IMR-90 (cell line): ENCODE measurements around the gene MAPKAP1. TPM values are rescaled to one million over a fixed set of nuclear protein-coding genes. Genes with fewer than 3 reads are reported as not detected.

Experiments
- ATAC-seq: fragments of 200-7000 bp; cut with Tn5 transposase; 2 replicates; pipeline ENCODE4 v1.9.1; 2020; ENCODE audit warnings: low read depth, mild to moderate bottlenecking, moderate library complexity
- BruUV-seq: library from RNA; stranded (reverse); fragments of 400-500 nt; replicated peaks from 2 replicates; lab custom pipeline; 2021; lab: Mats Ljungman, UMichigan
- CTCF ChIA-PET: fragments of 300-600 bp; formaldehyde crosslinking; extraction: SDS; loops from one replicate; lab custom pipeline; 2021; ENCODE audit warnings: antibody characterized with exemption; lab: Yijun Ruan, JAX
- POLR2A ChIA-PET: fragments of 300-600 bp; sonication (Branson Sonifier 250); formaldehyde crosslinking; loops from one replicate; lab custom pipeline; 2022; ENCODE audit warnings: antibody characterized with exemption; ENCODE audit not compliant: unreplicated experiment; lab: Charles Lee
- DNase-seq: peaks from one replicate; pipeline ENCODE4 v3.0.0; 2013
- H2AFZ ChIP-seq: replicated peaks from 2 replicates; pipeline ENCODE3; 2013; ENCODE audit warnings: low read length, mild to moderate bottlenecking; ENCODE audit not compliant: poor library complexity
- H2AK5ac ChIP-seq: 2 replicates; pipeline ENCODE4 v1.6.1; 2013; ENCODE audit warnings: low read depth, low read length, inconsistent platforms
- H2AK9ac ChIP-seq: replicated peaks from 2 replicates; pipeline ENCODE3; 2013; ENCODE audit warnings: mild to moderate bottlenecking, low read depth, low read length, moderate library complexity; ENCODE audit not compliant: poor library complexity
- H2BK120ac ChIP-seq: 2 replicates; pipeline ENCODE4 v1.6.1; 2013; ENCODE audit warnings: low read depth, low read length, inconsistent platforms
- H2BK15ac ChIP-seq: 3 replicates; pipeline ENCODE4 v1.6.1; 2013; ENCODE audit warnings: low read depth, low read length, inconsistent platforms
- H2BK20ac ChIP-seq: 2 replicates; pipeline ENCODE4 v1.6.1; 2013; ENCODE audit warnings: low read depth, mild to moderate bottlenecking, inconsistent platforms, low read length, moderate library complexity
- H2BK5ac ChIP-seq: 2 replicates; pipeline ENCODE4 v1.6.1; 2013; ENCODE audit warnings: mild to moderate bottlenecking, low read depth, low read length, inconsistent platforms; ENCODE audit not compliant: poor library complexity, severe bottlenecking
- H3K14ac ChIP-seq: replicated peaks from 2 replicates; pipeline ENCODE4 v1.6.1; 2013; ENCODE audit warnings: low read depth, low read length, inconsistent platforms
- H3K18ac ChIP-seq: 2 replicates; pipeline ENCODE4 v1.6.1; 2013; ENCODE audit warnings: low read depth, low read length, control low read depth
- H3K23ac ChIP-seq: 2 replicates; pipeline ENCODE4 v1.6.1; 2013; ENCODE audit warnings: low read depth, low read length, inconsistent platforms
- H3K27ac ChIP-seq: 2 replicates; pipeline ENCODE4 v1.5.1; 2013; ENCODE audit warnings: mild to moderate bottlenecking, control low read depth, low read length; ENCODE audit not compliant: insufficient read depth
- H3K27me3 ChIP-seq: 2 replicates; pipeline ENCODE4 v1.6.1; 2013; ENCODE audit warnings: low read length; ENCODE audit not compliant: control insufficient read depth, insufficient read depth
- H3K36me3 ChIP-seq: 2 replicates; pipeline ENCODE4 v1.6.1; 2013; ENCODE audit warnings: low read length, mixed read lengths; ENCODE audit not compliant: control insufficient read depth, insufficient read depth
- H3K4ac ChIP-seq: 2 replicates; pipeline ENCODE4 v1.6.1; 2013; ENCODE audit warnings: low read depth, low read length, inconsistent platforms
- H3K4me1 ChIP-seq: 2 replicates; pipeline ENCODE4 v1.6.1; 2013; ENCODE audit warnings: low read length, mixed read lengths; ENCODE audit not compliant: control insufficient read depth, insufficient read depth
- H3K4me2 ChIP-seq: 2 replicates; pipeline ENCODE4 v1.6.1; 2013; ENCODE audit warnings: low read depth, mild to moderate bottlenecking, control low read depth, low read length, moderate library complexity
- H3K4me3 ChIP-seq: 2 replicates; pipeline ENCODE4 v1.5.1; 2013; ENCODE audit warnings: low read depth, mild to moderate bottlenecking, control low read depth, low read length, moderate library complexity; ENCODE audit not compliant: insufficient read depth
- H3K56ac ChIP-seq: 2 replicates; pipeline ENCODE4 v1.6.1; 2013; ENCODE audit warnings: low read length, inconsistent platforms; ENCODE audit not compliant: insufficient read depth; ENCODE audit errors: extremely low read depth
- H3K79me1 ChIP-seq, 2 experiments: 2 replicates each; pipeline ENCODE4 v1.6.1; 2013; ENCODE audit warnings: low read length in 2 of 2, inconsistent platforms in 1 of 2, low read depth in 1 of 2
- H3K9ac ChIP-seq: 2 replicates; pipeline ENCODE4 v1.6.1; 2013; ENCODE audit warnings: low read depth, low read length, control low read depth
- H3K9me1 ChIP-seq: 2 replicates; pipeline ENCODE4 v1.6.1; 2013; ENCODE audit warnings: low read length, inconsistent platforms; ENCODE audit not compliant: insufficient read depth
- H3K9me3 ChIP-seq: 2 replicates; pipeline ENCODE4 v1.6.1; 2013; ENCODE audit warnings: low read length; ENCODE audit not compliant: control insufficient read depth, insufficient read depth
- H4K20me1 ChIP-seq: 2 replicates; pipeline ENCODE4 v1.6.1; 2013; ENCODE audit warnings: low read length, inconsistent platforms; ENCODE audit not compliant: insufficient read depth
- H4K5ac ChIP-seq: 2 replicates; pipeline ENCODE4 v1.6.1; 2013; ENCODE audit warnings: mild to moderate bottlenecking, low read depth, low read length, control low read depth
- H4K8ac ChIP-seq, 2 experiments: 2 replicates each; pipeline ENCODE4 v1.6.1; 2013; ENCODE audit warnings: low read depth in 2 of 2, low read length in 2 of 2, control low read depth in 1 of 2, inconsistent platforms in 1 of 2
- H4K91ac ChIP-seq: 2 replicates; pipeline ENCODE4 v1.6.1; 2013; ENCODE audit warnings: low read depth, low read length, inconsistent platforms; ENCODE audit not compliant: insufficient read depth
- BHLHE40 ChIP-seq: fragments of 150-350 bp; IDR thresholded peaks from 2 replicates; pipeline ENCODE4 v1.6.1; 2016; ENCODE audit warnings: mild to moderate bottlenecking, low read depth, low read length
- CEBPB ChIP-seq: IDR thresholded peaks from 2 replicates; pipeline ENCODE4 v1.6.1; 2012; ENCODE audit warnings: low read depth, low read length, improper control_type of control experiment
- CHD1 ChIP-seq: IDR thresholded peaks from 2 replicates; pipeline ENCODE4 v1.6.1; 2012; ENCODE audit warnings: low read depth, low read length, improper control_type of control experiment
- FOS ChIP-seq: fragments of 150-350 bp; IDR thresholded peaks from 2 replicates; pipeline ENCODE4 v1.6.1; 2016; ENCODE audit warnings: low read depth, low read length
- MAFK ChIP-seq: IDR thresholded peaks from 2 replicates; pipeline ENCODE4 v1.6.1; 2012; ENCODE audit warnings: low read depth, low read length, improper control_type of control experiment
- MAZ ChIP-seq: IDR thresholded peaks from 2 replicates; pipeline ENCODE4 v1.6.1; 2012; ENCODE audit warnings: low read depth, mild to moderate bottlenecking, low read length, improper control_type of control experiment, moderate library complexity, borderline replicate concordance
- MXI1 ChIP-seq: IDR thresholded peaks from 2 replicates; pipeline ENCODE4 v1.6.1; 2012; ENCODE audit warnings: low read depth, mild to moderate bottlenecking, low read length, moderate library complexity, borderline replicate concordance
- NFE2L2 ChIP-seq: fragments of 150-350 bp; IDR thresholded peaks from 2 replicates; pipeline ENCODE4 v1.6.1; 2016; ENCODE audit warnings: low read depth, mild to moderate bottlenecking, low read length
- POLR2A ChIP-seq: IDR thresholded peaks from 2 replicates; pipeline ENCODE4 v1.6.1; 2012; ENCODE audit warnings: mild to moderate bottlenecking, low read depth, low read length
- RAD21 ChIP-seq: IDR thresholded peaks from 2 replicates; pipeline ENCODE4 v1.6.1; 2012; ENCODE audit warnings: low read length, improper control_type of control experiment
- RCOR1 ChIP-seq: IDR thresholded peaks from 2 replicates; pipeline ENCODE4 v1.6.1; 2012; ENCODE audit warnings: mild to moderate bottlenecking, low read length, improper control_type of control experiment; ENCODE audit not compliant: insufficient replicate concordance
- RFX5 ChIP-seq: IDR thresholded peaks from 2 replicates; pipeline ENCODE4 v1.8.0; 2012; ENCODE audit warnings: low read depth, mild to moderate bottlenecking, low read length, moderate library complexity
- SMC3 ChIP-seq: fragments of 150-350 bp; IDR thresholded peaks from 2 replicates; pipeline ENCODE4 v1.6.1; 2016; ENCODE audit warnings: low read depth, mild to moderate bottlenecking, antibody characterized with exemption, low read length, moderate library complexity
- WGBS, 2 experiments: methylation state at CpG; one replicate each; pipeline versions ENCODE4 v1.1.5 to v1.1.7; 2013; ENCODE audit warnings: missing lambda C conversion rate in 2 of 2; ENCODE audit not compliant: insufficient read length in 1 of 2; ENCODE audit errors: extremely low coverage in 2 of 2; 5-methylcytosine and 5-hydroxymethylcytosine counted together
- dilution Hi-C: fragments of 300-500 bp; cut with HindIII; formaldehyde crosslinking; loops from one replicate; pipeline ENCODE4 v1.14.3; 2018; ENCODE audit warnings: low sequenced_read_pairs; ENCODE audit not compliant: unreplicated experiment
- in situ Hi-C: fragments of 300-500 bp; cut with MboI; formaldehyde crosslinking; loops from 3 replicates; pipeline ENCODE4 v1.14.3; 2019; ENCODE audit warnings: low sequenced_read_pairs, inconsistent platforms, mixed read lengths
- intact Hi-C: fragments of 100-400 bp; cut with micrococcal nuclease; formaldehyde crosslinking; loops from 2 replicates; pipeline ENCODE4 v1.10.0; 2022
- polyA plus RNA-seq, 3 experiments: library from polyadenylated mRNA; depleted of rRNA; stranded (reverse); fragments of >200 nt; gene quantifications; 2 replicates each; pipeline ENCODE4 v1.2.3, GENCODE V29; 2012; ENCODE audit warnings: low replicate concordance in 1 of 3
- total RNA-seq: library from RNA; depleted of rRNA; stranded (reverse); fragments of >200 nt; gene quantifications from 2 replicates; pipeline ENCODE4 v1.2.3, GENCODE V29; 2012
- TF ChIP-seq, protein P1 (sequence below): conservative IDR thresholded peaks from 2 replicates; pipeline ENCODE4 v1.5.1; 2012; ENCODE audit warnings: mild to moderate bottlenecking, low read depth, low read length, improper control_type of control experiment
- TF ChIP-seq, protein P2 (sequence below): fragments of 150-350 bp; IDR thresholded peaks from 2 replicates; pipeline ENCODE4 v1.6.1; 2016; ENCODE audit warnings: low read depth, mild to moderate bottlenecking, low read length, moderate library complexity, borderline replicate concordance
- TF ChIP-seq, protein P3 (sequence below): fragments of 150-350 bp; IDR thresholded peaks from 2 replicates; pipeline ENCODE4 v1.6.1; 2017; ENCODE audit warnings: mild to moderate bottlenecking, antibody characterized with exemption, low read length, low read depth

MAPKAP1 gene
- total and polyA plus RNA-seq, 2 of the 4 experiments (the other 2 are of a cell fraction) = 87.2 to 158 TPM

DNA sequence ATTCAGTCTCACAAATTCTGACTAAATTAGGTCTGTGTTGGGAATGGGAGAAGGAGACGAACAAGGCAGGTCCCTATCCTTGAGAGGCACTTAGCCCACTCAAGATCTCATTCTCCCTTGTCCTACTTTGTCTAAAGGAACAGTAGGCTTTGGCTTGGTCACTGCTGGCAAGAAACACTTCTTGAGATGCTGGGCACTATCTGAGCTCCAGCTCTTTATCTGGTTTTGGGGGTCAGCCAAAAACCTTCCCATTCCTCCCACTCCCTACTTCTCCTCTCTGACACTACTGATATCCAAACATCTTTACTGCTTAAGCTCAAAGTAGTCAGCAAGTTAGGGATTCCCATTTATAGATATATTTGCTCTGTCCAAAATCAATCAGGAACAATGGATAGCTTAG, 155.2 kb downstream of the MAPKAP1 start:
- no peak overlapping the region for H3K14ac ChIP-seq
- no peak overlapping the region for H3K27ac ChIP-seq
- H4K5ac ChIP-seq = no peak overlapping the region
- H2AFZ ChIP-seq = no peak overlapping the region
- no peak overlapping the region for H3K23ac ChIP-seq
- DNase-seq (no peak), ATAC-seq (no peak)
- H3K4me3 ChIP-seq = no peak overlapping the region
- H3K36me3 ChIP-seq = 0 out of 2 replicates have a peak, but pooled peaks cover 1% of the 10 kb centered on the region
- H2AK5ac ChIP-seq = no peak overlapping the region
- dilution Hi-C loops = no loop called here
- no peak overlapping the region for H3K9ac ChIP-seq
- no peak overlapping the region for H2BK5ac ChIP-seq
- peaks cover 8% of the 10 kb centered on the region for H3K9me1 ChIP-seq
- H2BK15ac ChIP-seq = no peak overlapping the region
- no peak overlapping the region for H4K8ac ChIP-seq
- H3K4ac ChIP-seq = no peak overlapping the region
- no TSS peak for BruUV-seq
- ChIA-PET POLR2A (no interaction called here), CTCF (interaction anchor here (0.6 kb wide), 1 partner anchor 527 kb away, joined by 3 read pairs; no protein-coding TSS in a partner anchor)
- H3K56ac ChIP-seq = no peak overlapping the region
- no peak overlapping the region for H3K4me2 ChIP-seq
- peaks cover 20 to 48% of the 10 kb centered on the region in 2 experiments for H3K79me1 ChIP-seq
- H2BK120ac ChIP-seq = no peak overlapping the region
- peaks cover 8% of the 10 kb centered on the region for H3K4me1 ChIP-seq
- no peak overlapping the region for H4K91ac ChIP-seq
- H2AK9ac ChIP-seq = no peak overlapping the region
- intact Hi-C loops = no loop called here
- WGBS, 2 experiments = no CpG with 5 or more reads among the region's 1 CpG
- TF ChIP-seq RFX5 (no peak), CHD1 (no peak), POLR2A (no peak), MAZ (no peak), MXI1 (no peak), RCOR1 (no peak), NFE2L2 (no peak), MAFK (no peak), BHLHE40 (no peak), SMC3 (no peak), FOS (no peak), CEBPB (no peak), RAD21 (no peak)
- TF ChIP-seq, protein P1, sequence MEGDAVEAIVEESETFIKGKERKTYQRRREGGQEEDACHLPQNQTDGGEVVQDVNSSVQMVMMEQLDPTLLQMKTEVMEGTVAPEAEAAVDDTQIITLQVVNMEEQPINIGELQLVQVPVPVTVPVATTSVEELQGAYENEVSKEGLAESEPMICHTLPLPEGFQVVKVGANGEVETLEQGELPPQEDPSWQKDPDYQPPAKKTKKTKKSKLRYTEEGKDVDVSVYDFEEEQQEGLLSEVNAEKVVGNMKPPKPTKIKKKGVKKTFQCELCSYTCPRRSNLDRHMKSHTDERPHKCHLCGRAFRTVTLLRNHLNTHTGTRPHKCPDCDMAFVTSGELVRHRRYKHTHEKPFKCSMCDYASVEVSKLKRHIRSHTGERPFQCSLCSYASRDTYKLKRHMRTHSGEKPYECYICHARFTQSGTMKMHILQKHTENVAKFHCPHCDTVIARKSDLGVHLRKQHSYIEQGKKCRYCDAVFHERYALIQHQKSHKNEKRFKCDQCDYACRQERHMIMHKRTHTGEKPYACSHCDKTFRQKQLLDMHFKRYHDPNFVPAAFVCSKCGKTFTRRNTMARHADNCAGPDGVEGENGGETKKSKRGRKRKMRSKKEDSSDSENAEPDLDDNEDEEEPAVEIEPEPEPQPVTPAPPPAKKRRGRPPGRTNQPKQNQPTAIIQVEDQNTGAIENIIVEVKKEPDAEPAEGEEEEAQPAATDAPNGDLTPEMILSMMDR = no peak
- TF ChIP-seq, protein P2, sequence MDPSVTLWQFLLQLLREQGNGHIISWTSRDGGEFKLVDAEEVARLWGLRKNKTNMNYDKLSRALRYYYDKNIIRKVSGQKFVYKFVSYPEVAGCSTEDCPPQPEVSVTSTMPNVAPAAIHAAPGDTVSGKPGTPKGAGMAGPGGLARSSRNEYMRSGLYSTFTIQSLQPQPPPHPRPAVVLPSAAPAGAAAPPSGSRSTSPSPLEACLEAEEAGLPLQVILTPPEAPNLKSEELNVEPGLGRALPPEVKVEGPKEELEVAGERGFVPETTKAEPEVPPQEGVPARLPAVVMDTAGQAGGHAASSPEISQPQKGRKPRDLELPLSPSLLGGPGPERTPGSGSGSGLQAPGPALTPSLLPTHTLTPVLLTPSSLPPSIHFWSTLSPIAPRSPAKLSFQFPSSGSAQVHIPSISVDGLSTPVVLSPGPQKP = no peak
- TF ChIP-seq, protein P3, sequence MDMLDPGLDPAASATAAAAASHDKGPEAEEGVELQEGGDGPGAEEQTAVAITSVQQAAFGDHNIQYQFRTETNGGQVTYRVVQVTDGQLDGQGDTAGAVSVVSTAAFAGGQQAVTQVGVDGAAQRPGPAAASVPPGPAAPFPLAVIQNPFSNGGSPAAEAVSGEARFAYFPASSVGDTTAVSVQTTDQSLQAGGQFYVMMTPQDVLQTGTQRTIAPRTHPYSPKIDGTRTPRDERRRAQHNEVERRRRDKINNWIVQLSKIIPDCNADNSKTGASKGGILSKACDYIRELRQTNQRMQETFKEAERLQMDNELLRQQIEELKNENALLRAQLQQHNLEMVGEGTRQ = no peak
- no peaks in the 10 kb centered on the region for H3K9me3 ChIP-seq
- no peaks in the 10 kb centered on the region for H3K27me3 ChIP-seq
- in situ Hi-C loops = loop anchor here (25.0 kb wide), 1 partner anchor 686 kb away; no protein-coding TSS in a partner anchor
- H3K18ac ChIP-seq = no peak overlapping the region
- H4K20me1 ChIP-seq = peaks cover 7% of the 10 kb centered on the region; the same call in 1 of the 2 replicates
- H2BK20ac ChIP-seq = no peak overlapping the region
